SK-N-SH treated with all-trans-retinoic acid at 6 μM for 48 hours (cell line): ENCODE results near the gene MYLK.

ENCODE experiments used
- ARNTL ChIP-seq: fragments of 450-650 bp; formaldehyde crosslinking; IDR thresholded peaks from 2 replicates; pipeline ENCODE4 v1.5.0; 2020; ENCODE audit warnings: low read depth, mild to moderate bottlenecking, moderate library complexity, borderline replicate concordance
- CSDC2 ChIP-seq: fragments of 250-450 bp; sonication (Bioruptor Pico); IDR thresholded peaks from 2 replicates; pipeline ENCODE4 v1.5.0; 2020; ENCODE audit warnings: mild to moderate bottlenecking, moderate library complexity
- OSR1 ChIP-seq: fragments of 250-450 bp; sonication (Bioruptor Pico); IDR thresholded peaks from 2 replicates; pipeline ENCODE4 v1.8.0; 2022; ENCODE audit warnings: moderate library complexity, mild to moderate bottlenecking, inconsistent platforms
- PATZ1 ChIP-seq: fragments of 250-450 bp; sonication (Bioruptor Pico); IDR thresholded peaks from 2 replicates; pipeline ENCODE4 v1.8.0; 2020; ENCODE audit warnings: mild to moderate bottlenecking, moderate library complexity, borderline replicate concordance
- RARB ChIP-seq: fragments of 250-450 bp; sonication (Bioruptor Pico); IDR thresholded peaks from 2 replicates; pipeline ENCODE4 v1.8.0; 2021; ENCODE audit warnings: mild to moderate bottlenecking, moderate library complexity
- SNAI2 ChIP-seq: fragments of 250-450 bp; sonication (Bioruptor Pico); IDR thresholded peaks from 2 replicates; pipeline ENCODE4 v1.5.0; 2020; ENCODE audit warnings: mild to moderate bottlenecking, moderate library complexity
- ZC3H10 ChIP-seq: fragments of 250-450 bp; sonication (Bioruptor Pico); IDR thresholded peaks from 2 replicates; pipeline ENCODE4 v1.5.1; 2021; ENCODE audit warnings: mild to moderate bottlenecking, moderate library complexity
- TF ChIP-seq, protein P1 (sequence below): fragments of 250-450 bp; sonication (Bioruptor Pico); IDR thresholded peaks from 2 replicates; pipeline ENCODE4 v1.5.0; 2020; ENCODE audit warnings: mild to moderate bottlenecking, moderate library complexity

- TF ChIP-seq SNAI2 (CRISPR knock-in tag) (no peak), PATZ1 (CRISPR knock-in tag) (no peak), RARB (CRISPR knock-in tag) (no peak), ARNTL (CRISPR knock-in tag) (no peak), ZC3H10 (CRISPR knock-in tag) (no peak), OSR1 (CRISPR knock-in tag) (no peak), CSDC2 (CRISPR knock-in tag) (no peak)
- TF ChIP-seq, protein P1, sequence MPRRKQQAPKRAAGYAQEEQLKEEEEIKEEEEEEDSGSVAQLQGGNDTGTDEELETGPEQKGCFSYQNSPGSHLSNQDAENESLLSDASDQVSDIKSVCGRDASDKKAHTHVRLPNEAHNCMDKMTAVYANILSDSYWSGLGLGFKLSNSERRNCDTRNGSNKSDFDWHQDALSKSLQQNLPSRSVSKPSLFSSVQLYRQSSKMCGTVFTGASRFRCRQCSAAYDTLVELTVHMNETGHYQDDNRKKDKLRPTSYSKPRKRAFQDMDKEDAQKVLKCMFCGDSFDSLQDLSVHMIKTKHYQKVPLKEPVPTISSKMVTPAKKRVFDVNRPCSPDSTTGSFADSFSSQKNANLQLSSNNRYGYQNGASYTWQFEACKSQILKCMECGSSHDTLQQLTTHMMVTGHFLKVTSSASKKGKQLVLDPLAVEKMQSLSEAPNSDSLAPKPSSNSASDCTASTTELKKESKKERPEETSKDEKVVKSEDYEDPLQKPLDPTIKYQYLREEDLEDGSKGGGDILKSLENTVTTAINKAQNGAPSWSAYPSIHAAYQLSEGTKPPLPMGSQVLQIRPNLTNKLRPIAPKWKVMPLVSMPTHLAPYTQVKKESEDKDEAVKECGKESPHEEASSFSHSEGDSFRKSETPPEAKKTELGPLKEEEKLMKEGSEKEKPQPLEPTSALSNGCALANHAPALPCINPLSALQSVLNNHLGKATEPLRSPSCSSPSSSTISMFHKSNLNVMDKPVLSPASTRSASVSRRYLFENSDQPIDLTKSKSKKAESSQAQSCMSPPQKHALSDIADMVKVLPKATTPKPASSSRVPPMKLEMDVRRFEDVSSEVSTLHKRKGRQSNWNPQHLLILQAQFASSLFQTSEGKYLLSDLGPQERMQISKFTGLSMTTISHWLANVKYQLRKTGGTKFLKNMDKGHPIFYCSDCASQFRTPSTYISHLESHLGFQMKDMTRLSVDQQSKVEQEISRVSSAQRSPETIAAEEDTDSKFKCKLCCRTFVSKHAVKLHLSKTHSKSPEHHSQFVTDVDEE (CRISPR knock-in tag): no peak
Measured at GRCh38 chr3:123759311-123759710, 124.8 kb downstream of the MYLK start.
